HUES6 (cell line): ENCODE measurements around the gene PAPSS2.
"Not testable (repeated sequence)": the region's sequence is repeated elsewhere in the genome, so short reads cannot be mapped to it uniquely, and the experiment has no call there.

Source experiments
- H3K27ac ChIP-seq: 2 replicates; pipeline ENCODE4 v1.7.0; 2013; ENCODE audit warnings: low read depth, mild to moderate bottlenecking, low read length, inconsistent platforms
- H3K27me3 ChIP-seq: 2 replicates; pipeline ENCODE4 v1.6.1; 2013; ENCODE audit warnings: low read length; ENCODE audit not compliant: control insufficient read depth, insufficient read depth
- H3K36me3 ChIP-seq: 2 replicates; pipeline ENCODE4 v1.6.1; 2013; ENCODE audit warnings: low read length; ENCODE audit not compliant: control insufficient read depth, insufficient read depth
- H3K4me1 ChIP-seq: 2 replicates; pipeline ENCODE4 v1.6.1; 2013; ENCODE audit warnings: low read length; ENCODE audit not compliant: control insufficient read depth, insufficient read depth
- H3K4me3 ChIP-seq: 2 replicates; pipeline ENCODE4 v1.5.1; 2013; ENCODE audit warnings: low read depth, low read length
- H3K9ac ChIP-seq: one replicate; pipeline ENCODE4 v1.6.1; 2013; ENCODE audit warnings: mild to moderate bottlenecking, low read length
- H3K9me3 ChIP-seq: 2 replicates; pipeline ENCODE4 v1.6.1; 2013; ENCODE audit warnings: low read depth, low read length; ENCODE audit not compliant: control insufficient read depth, insufficient read depth

The PAPSS2 gene

GRCh38 chr10:87734987-87735827 is 75.5 kb downstream of the PAPSS2 start:
- no peaks in the 10 kb centered on the region for H3K9me3 ChIP-seq
- peak overlapping the region; percentile 41 for H3K4me3 ChIP-seq
- H3K27me3 ChIP-seq: no peaks in the 10 kb centered on the region
- peaks cover 10% of the 10 kb centered on the region for H3K4me1 ChIP-seq
- H3K9ac ChIP-seq: no peak overlapping the region
- H3K27ac ChIP-seq: no peak overlapping the region
- H3K36me3 ChIP-seq: no peaks in the 10 kb centered on the region

DNA sequence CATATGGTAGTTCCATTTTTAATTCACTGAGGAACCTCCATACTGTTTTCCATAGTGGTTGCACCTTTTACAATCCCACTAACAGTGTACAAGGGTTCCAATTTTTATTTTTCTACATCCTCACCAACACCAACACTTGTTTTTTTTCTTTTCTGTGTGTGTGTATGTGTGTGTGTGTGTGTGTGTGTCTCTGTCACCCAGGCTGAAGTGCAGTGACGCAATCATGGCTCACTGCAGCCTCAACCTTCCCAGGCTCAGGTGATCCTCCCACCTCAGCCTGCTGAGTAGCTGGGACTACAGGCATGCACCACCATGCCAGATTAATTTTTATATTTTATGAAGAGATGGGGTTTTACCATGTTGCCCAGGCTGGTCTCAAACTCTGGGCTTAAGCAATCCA is 78.6 kb downstream of the PAPSS2 start:
- not testable (repeated sequence) for H3K9me3 ChIP-seq, H3K27ac ChIP-seq, H3K36me3 ChIP-seq, H3K9ac ChIP-seq, H3K4me3 ChIP-seq, H3K27me3 ChIP-seq
- peaks cover 10% of the 10 kb centered on the region for H3K4me1 ChIP-seq

DNA sequence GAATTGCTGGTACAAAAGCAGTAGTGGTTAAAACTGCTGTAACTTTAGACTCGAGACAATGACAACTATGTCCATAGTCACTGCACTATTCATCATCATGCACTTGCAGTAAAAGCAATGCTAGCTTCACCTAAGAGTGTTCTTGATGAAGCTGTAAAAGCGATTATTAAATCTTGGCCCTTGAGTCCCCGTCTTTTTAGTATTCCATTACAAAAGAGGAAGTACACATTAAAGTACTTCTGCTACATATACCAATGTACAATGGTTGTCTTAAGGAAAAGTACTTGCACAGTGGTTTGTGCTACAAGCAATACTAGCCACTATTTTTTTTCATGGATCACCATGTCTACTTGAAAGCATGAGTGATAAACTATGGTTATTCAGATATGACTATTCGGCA is 80.0 kb downstream of the PAPSS2 start:
- no peak overlapping the region for H3K27ac ChIP-seq
- H3K4me3 ChIP-seq: no peak overlapping the region
- H3K9me3 ChIP-seq: no peaks in the 10 kb centered on the region
- H3K4me1 ChIP-seq: peaks cover 12% of the 10 kb centered on the region
- H3K9ac ChIP-seq: no peak overlapping the region
- peaks cover 9% of the 10 kb centered on the region for H3K36me3 ChIP-seq
- no peaks in the 10 kb centered on the region for H3K27me3 ChIP-seq

DNA sequence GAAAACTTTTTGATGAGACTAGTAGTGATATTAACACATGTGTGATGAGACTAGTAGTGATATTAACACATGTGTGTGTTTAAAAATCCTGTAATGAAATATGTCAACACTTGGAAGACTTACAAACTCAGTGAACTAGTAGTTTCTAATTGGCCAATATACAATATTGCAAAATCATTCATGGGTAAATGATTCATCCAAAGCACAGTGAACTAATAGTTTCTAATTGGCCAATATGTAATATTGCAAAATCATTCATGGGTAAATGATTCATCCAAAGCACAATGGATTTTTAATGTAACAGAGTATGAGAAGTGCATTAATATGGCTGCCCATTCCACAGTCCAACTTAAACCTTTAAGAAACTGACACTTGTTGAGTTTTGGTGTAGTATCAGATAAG is 80.6 kb downstream of the PAPSS2 start:
- Histone ChIP-seq H3K27ac (no peak overlapping the region), H3K4me1 (peaks cover 7% of the 10 kb centered on the region), H3K4me3 (no peak overlapping the region)

GRCh38 chr10:87742992-87743610 is 83.4 kb downstream of the PAPSS2 start:
- not testable (repeated sequence) for H3K9ac ChIP-seq, H3K9me3 ChIP-seq, H3K27ac ChIP-seq, H3K4me1 ChIP-seq, H3K4me3 ChIP-seq, H3K27me3 ChIP-seq
- peaks cover 22% of the 10 kb centered on the region for H3K36me3 ChIP-seq

More for the DNA sequence above, 80.6 kb downstream of the PAPSS2 start:
- Histone ChIP-seq H3K9ac (no peak overlapping the region), H3K36me3 (peaks cover 14% of the 10 kb centered on the region), H3K27me3 (no peaks in the 10 kb centered on the region), H3K9me3 (no peaks in the 10 kb centered on the region)

- Histone ChIP-seq H3K36me3 (peaks cover 22% of the 10 kb centered on the region), H3K27me3 (no peaks in the 10 kb centered on the region), H3K27ac (no peak overlapping the region), H3K9ac (no peak overlapping the region), H3K9me3 (no peaks in the 10 kb centered on the region), H3K4me3 (no peak overlapping the region), H3K4me1 (peaks cover 8% of the 10 kb centered on the region)
Measured at GRCh38 chr10:87744606-87745005, 84.9 kb downstream of the PAPSS2 start.

- H3K36me3 ChIP-seq: peaks cover 22% of the 10 kb centered on the region
- no peak overlapping the region for H3K27ac ChIP-seq
- no peaks in the 10 kb centered on the region for H3K9me3 ChIP-seq
- H3K4me1 ChIP-seq: peaks cover 16% of the 10 kb centered on the region
- H3K27me3 ChIP-seq: no peaks in the 10 kb centered on the region
- H3K9ac ChIP-seq: no peak overlapping the region
- H3K4me3 ChIP-seq: no peak overlapping the region
Measured at GRCh38 chr10:87746911-87747310, 87.2 kb downstream of the PAPSS2 start.

- H3K27me3 ChIP-seq, H3K9ac ChIP-seq, H3K27ac ChIP-seq, H3K4me3 ChIP-seq, H3K9me3 ChIP-seq: not testable (repeated sequence)
- Histone ChIP-seq H3K36me3 (peaks cover 22% of the 10 kb centered on the region), H3K4me1 (peaks cover 16% of the 10 kb centered on the region)
Measured at GRCh38 chr10:87748244-87748643, 88.6 kb downstream of the PAPSS2 start.

DNA sequence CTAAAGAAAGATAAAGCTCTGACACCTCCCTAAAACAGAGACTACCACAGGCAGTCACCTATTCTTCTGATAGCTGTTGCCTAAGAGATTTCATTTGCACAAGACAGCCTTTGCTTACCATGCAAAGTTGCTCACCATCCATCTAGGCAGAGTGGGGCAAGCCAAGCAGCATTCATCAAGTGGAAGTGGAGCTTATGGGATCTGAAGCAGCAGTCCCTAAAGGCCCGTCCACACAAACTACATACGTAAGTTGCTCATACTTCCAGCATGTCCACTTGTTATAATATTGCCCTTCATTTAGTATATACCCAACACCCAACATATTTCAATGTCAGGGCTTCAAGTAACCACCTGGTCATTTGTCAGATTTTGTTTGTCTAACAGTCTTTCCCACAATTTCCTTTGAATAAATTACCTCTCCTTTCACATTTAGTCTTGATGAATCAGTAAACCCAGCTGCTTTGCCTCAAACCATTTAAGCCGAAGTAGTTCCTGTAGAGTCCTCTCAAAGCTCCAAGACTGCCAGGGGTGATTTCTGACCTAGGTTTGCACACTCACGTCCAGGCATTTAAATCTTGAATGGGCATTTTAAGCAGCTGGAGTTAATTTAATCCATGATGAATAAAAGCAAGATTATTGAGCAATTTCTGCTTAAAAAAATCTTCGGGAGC is 90.5 kb downstream of the PAPSS2 start:
- Histone ChIP-seq H3K27ac (no peak overlapping the region), H3K4me3 (no peak overlapping the region), H3K4me1 (peaks cover 14% of the 10 kb centered on the region), H3K36me3 (peaks cover 21% of the 10 kb centered on the region), H3K9me3 (no peaks in the 10 kb centered on the region), H3K9ac (no peak overlapping the region), H3K27me3 (no peaks in the 10 kb centered on the region)

DNA sequence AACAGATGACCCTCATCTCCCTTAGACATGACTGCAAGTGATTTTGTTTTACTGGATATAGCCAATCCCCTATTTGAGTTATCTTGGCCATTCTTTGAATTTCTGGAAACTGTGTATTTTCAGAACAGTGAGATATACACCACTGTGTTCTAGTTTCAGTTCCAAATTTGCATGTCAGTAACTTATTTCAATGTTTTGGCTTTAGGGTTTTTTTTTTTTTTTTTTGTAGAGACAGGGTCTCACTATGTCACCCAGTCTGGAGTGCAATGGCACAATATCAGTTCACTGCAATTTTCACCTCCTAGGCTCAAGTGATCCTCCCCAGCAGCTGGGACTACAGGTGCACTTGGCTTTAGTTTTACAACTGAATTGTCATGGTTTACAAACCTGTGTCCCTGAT is 91.1 kb downstream of the PAPSS2 start:
- H3K27me3 ChIP-seq: no peaks in the 10 kb centered on the region
- H3K9ac ChIP-seq: no peak overlapping the region
- H3K4me3 ChIP-seq: no peak overlapping the region
- no peak overlapping the region for H3K27ac ChIP-seq
- H3K36me3 ChIP-seq: peaks cover 21% of the 10 kb centered on the region
- H3K4me1 ChIP-seq: peaks cover 14% of the 10 kb centered on the region
- H3K9me3 ChIP-seq: no peaks in the 10 kb centered on the region

GRCh38 chr10:87751274-87751673 is 91.6 kb downstream of the PAPSS2 start:
- peaks cover 26% of the 10 kb centered on the region for H3K36me3 ChIP-seq
- no peaks in the 10 kb centered on the region for H3K27me3 ChIP-seq
- no peak overlapping the region for H3K27ac ChIP-seq
- no peak overlapping the region for H3K4me3 ChIP-seq
- no peak overlapping the region for H3K9ac ChIP-seq
- no peaks in the 10 kb centered on the region for H3K9me3 ChIP-seq
- H3K4me1 ChIP-seq: peaks cover 14% of the 10 kb centered on the region
